HG03097 (cell line): ENCODE measurements around the gene APOA1.

Source experiments
- ATAC-seq: cut with Tn5 transposase; IDR thresholded peaks from one replicate; pipeline ENCODE4 v1.9.1; 2021; ENCODE audit not compliant: unreplicated experiment, low FRiP score

APOA1 gene

GRCh38 chr11:116859175-116859574 lies 21.8 kb upstream of the APOA1 start:
- ATAC-seq, result no peak

GRCh38 chr11:116857936-116858335 lies 20.5 kb upstream of the APOA1 start:
- no peak for ATAC-seq

GRCh38 chr11:116857316-116857715 lies 19.9 kb upstream of the APOA1 start:
- no peak for ATAC-seq

GRCh38 chr11:116856423-116856822 lies 19.0 kb upstream of the APOA1 start:
- ATAC-seq, result no peak

- ATAC-seq, result no peak
Observed at GRCh38 chr11:116855413-116855812, 18.0 kb upstream of the APOA1 start.

- ATAC-seq, result peak; percentile 82
Observed at GRCh38 chr11:116853461-116854073, 16.1 kb upstream of the APOA1 start.

GRCh38 chr11:116852261-116853031 lies 15.0 kb upstream of the APOA1 start:
- no peak for ATAC-seq

- ATAC-seq, result no peak
Observed at GRCh38 chr11:116851626-116852025, 14.2 kb upstream of the APOA1 start.

- no peak for ATAC-seq
Observed at GRCh38 chr11:116849486-116849885, 12.1 kb upstream of the APOA1 start.

- no peak for ATAC-seq
Observed at GRCh38 chr11:116849060-116849459, 11.6 kb upstream of the APOA1 start.

GRCh38 chr11:116847612-116848011 lies 10.2 kb upstream of the APOA1 start:
- no peak for ATAC-seq

GRCh38 chr11:116844722-116845121 lies 7.3 kb upstream of the APOA1 start:
- ATAC-seq, result no peak

- ATAC-seq, result no peak
Observed at GRCh38 chr11:116843661-116844060, 6.2 kb upstream of the APOA1 start.

GRCh38 chr11:116842909-116843308 lies 5.5 kb upstream of the APOA1 start:
- no peak for ATAC-seq

GRCh38 chr11:116842117-116842516 lies 4.7 kb upstream of the APOA1 start:
- no peak for ATAC-seq

- ATAC-seq, result no peak
Observed at GRCh38 chr11:116840746-116841296, 3.4 kb upstream of the APOA1 start.

GRCh38 chr11:116840224-116840745 lies 2.9 kb upstream of the APOA1 start:
- no peak for ATAC-seq

GRCh38 chr11:116838321-116839084 lies 1.1 kb upstream of the APOA1 start:
- no peak for ATAC-seq

- ATAC-seq, result no peak
Observed at GRCh38 chr11:116836632-116836991, 810 bp downstream of the APOA1 start.

- ATAC-seq, result no peak
Observed at GRCh38 chr11:116835791-116836631, 1.4 kb downstream of the APOA1 start.
